ENCODE results near the gene ID3.

DNA sequence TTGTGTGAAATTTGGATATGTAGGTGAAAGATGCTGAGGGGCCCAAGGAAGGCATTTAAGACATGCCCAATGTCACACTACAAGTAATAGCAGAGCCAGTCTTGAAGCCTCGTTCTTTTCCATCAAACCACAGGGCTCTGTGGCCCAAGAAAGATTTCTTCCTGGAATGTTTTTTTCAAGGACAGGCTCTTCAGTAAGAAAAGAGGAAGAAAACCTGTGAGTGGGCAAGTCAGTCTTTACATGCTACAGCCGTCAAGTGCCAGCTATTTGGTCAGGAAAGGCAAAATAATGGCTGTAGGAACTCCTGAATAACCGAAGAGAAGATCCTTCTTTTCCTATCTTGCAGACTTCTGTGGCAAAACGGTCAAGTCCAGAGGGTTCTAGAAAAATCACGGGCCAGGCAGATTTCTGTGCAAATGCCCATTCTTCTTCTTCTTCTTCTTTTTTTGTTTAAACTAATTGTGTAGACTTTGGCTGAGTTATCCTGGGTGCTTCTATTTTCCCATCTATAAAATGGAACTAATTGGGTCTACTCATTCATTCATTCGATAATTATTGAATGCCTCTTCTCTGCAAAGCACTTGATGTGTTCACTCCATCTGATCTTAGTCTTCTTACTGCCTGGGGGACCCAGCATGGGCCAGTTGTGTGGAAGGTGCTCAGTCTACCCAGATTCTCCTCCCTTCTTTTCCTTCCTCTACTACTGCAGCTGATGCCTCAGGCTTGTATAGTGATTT, 1.9 kb upstream of the ID3 start:
- TF ChIP-seq, protein P1, sequence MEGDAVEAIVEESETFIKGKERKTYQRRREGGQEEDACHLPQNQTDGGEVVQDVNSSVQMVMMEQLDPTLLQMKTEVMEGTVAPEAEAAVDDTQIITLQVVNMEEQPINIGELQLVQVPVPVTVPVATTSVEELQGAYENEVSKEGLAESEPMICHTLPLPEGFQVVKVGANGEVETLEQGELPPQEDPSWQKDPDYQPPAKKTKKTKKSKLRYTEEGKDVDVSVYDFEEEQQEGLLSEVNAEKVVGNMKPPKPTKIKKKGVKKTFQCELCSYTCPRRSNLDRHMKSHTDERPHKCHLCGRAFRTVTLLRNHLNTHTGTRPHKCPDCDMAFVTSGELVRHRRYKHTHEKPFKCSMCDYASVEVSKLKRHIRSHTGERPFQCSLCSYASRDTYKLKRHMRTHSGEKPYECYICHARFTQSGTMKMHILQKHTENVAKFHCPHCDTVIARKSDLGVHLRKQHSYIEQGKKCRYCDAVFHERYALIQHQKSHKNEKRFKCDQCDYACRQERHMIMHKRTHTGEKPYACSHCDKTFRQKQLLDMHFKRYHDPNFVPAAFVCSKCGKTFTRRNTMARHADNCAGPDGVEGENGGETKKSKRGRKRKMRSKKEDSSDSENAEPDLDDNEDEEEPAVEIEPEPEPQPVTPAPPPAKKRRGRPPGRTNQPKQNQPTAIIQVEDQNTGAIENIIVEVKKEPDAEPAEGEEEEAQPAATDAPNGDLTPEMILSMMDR (IDR thresholded peaks at IDR 0.05; ENCODE audit: insufficient read depth, low read depth, low read length): no peak
- no peak for TF ChIP-seq EZH2 (IDR thresholded peaks at IDR 0.05; ENCODE audit: insufficient read depth, low read length)

Measured in astrocyte (in vitro differentiated cells and primary cell).